Measurements from ENCODE around the gene PRTFDC1. TPM values are rescaled to one million over a fixed set of nuclear protein-coding genes. Genes with fewer than 3 reads are reported as not detected.

Gene PRTFDC1
- polyA plus RNA-seq, 1 donor (not counting 4 experiments of a cell fraction or from before 2014, with no cell fraction given), result 2.2 TPM

- dilution Hi-C loops (cut with MboI; ENCODE audit: extremely low pct_ligation_motif_present, low sequenced_read_pairs), result no loop called here
- TF ChIP-seq CTCF (optimal IDR thresholded peaks at IDR 0.05 in 1 of 3, IDR thresholded peaks at IDR 0.05 in 1 of 3, conservative IDR thresholded peaks at IDR 0.05 in 1 of 3; ENCODE audit: extremely low read depth in 1 of 3, insufficient read depth in 2 of 3, low read length in 3 of 3), result no peak
- no peak for TF ChIP-seq EZH2 (IDR thresholded peaks at IDR 0.05; ENCODE audit: low read length)
- DNase-seq (ENCODE audit: low read depth, low spot score) (no peak), FAIRE-seq (no peak)
- Histone ChIP-seq H3K4me1 (ENCODE audit: control insufficient read depth, extremely low read depth, insufficient read depth, low read length) (no peaks in the 10 kb centered on the region), H2AFZ (ENCODE audit: control insufficient read depth, low read length) (no peak overlapping the region), H3K9me3 (ENCODE audit: control insufficient read depth, low read depth, low read length) (no peaks in the 10 kb centered on the region), H3K27ac (ENCODE audit: control insufficient read depth, insufficient read depth, low read length) (no peak overlapping the region), H3K4me3 (ENCODE audit: control insufficient read depth in 2 of 3, extremely low read depth in 1 of 3, insufficient read depth in 2 of 3, low read depth in 1 of 3, low read length in 3 of 3) (no peak overlapping the region), H4K20me1 (ENCODE audit: control insufficient read depth, extremely low read depth, insufficient read depth, low read length) (no peaks in the 10 kb centered on the region), H3K4me2 (ENCODE audit: control insufficient read depth, extremely low read depth, insufficient read depth, low read depth, low read length) (no peak overlapping the region), H3K36me3 (ENCODE audit: control insufficient read depth in 2 of 2, extremely low read depth in 1 of 2, insufficient read depth in 2 of 2, low read length in 2 of 2) (no peaks in the 10 kb centered on the region), H3K9ac (ENCODE audit: control insufficient read depth, extremely low read depth, insufficient read depth, low read length) (no peak overlapping the region), H3K79me2 (ENCODE audit: control insufficient read depth, insufficient read depth, low read length) (no peaks in the 10 kb centered on the region), H3K27me3 (ENCODE audit: control insufficient read depth, extremely low read depth, insufficient read depth, low read length) (no peaks in the 10 kb centered on the region), H3K9me1 (ENCODE audit: control insufficient read depth, extremely low read depth, insufficient read depth, low read length) (no peaks in the 10 kb centered on the region)
Measured at GRCh38 chr10:24981161-24981710, 28.8 kb upstream of the PRTFDC1 start.

- dilution Hi-C loops (cut with MboI; ENCODE audit: extremely low pct_ligation_motif_present, low sequenced_read_pairs), result no loop called here
- Histone ChIP-seq H3K4me3 (ENCODE audit: control insufficient read depth in 2 of 3, extremely low read depth in 1 of 3, insufficient read depth in 2 of 3, low read depth in 1 of 3, low read length in 3 of 3) (no peak overlapping the region), H3K36me3 (ENCODE audit: control insufficient read depth in 2 of 2, extremely low read depth in 1 of 2, insufficient read depth in 2 of 2, low read length in 2 of 2) (no peaks in the 10 kb centered on the region), H3K27me3 (ENCODE audit: control insufficient read depth, extremely low read depth, insufficient read depth, low read length) (no peaks in the 10 kb centered on the region), H3K4me2 (ENCODE audit: control insufficient read depth, extremely low read depth, insufficient read depth, low read depth, low read length) (no peak overlapping the region), H2AFZ (ENCODE audit: control insufficient read depth, low read length) (no peak overlapping the region), H4K20me1 (ENCODE audit: control insufficient read depth, extremely low read depth, insufficient read depth, low read length) (no peaks in the 10 kb centered on the region), H3K9me1 (ENCODE audit: control insufficient read depth, extremely low read depth, insufficient read depth, low read length) (no peaks in the 10 kb centered on the region), H3K27ac (ENCODE audit: control insufficient read depth, insufficient read depth, low read length) (no peak overlapping the region), H3K4me1 (ENCODE audit: control insufficient read depth, extremely low read depth, insufficient read depth, low read length) (no peaks in the 10 kb centered on the region), H3K9me3 (ENCODE audit: control insufficient read depth, low read depth, low read length) (no peaks in the 10 kb centered on the region), H3K9ac (ENCODE audit: control insufficient read depth, extremely low read depth, insufficient read depth, low read length) (no peak overlapping the region), H3K79me2 (ENCODE audit: control insufficient read depth, insufficient read depth, low read length) (no peaks in the 10 kb centered on the region)
- no peak for TF ChIP-seq EZH2 (IDR thresholded peaks at IDR 0.05; ENCODE audit: low read length)
- FAIRE-seq, result no peak
- no peak for DNase-seq (ENCODE audit: low read depth, low spot score)
Measured at GRCh38 chr10:24979685-24980084, 27.3 kb upstream of the PRTFDC1 start.

GRCh38 chr10:24974976-24975375 lies 22.6 kb upstream of the PRTFDC1 start:
- H4K20me1 ChIP-seq (ENCODE audit: control insufficient read depth, extremely low read depth, insufficient read depth, low read length), result no peaks in the 10 kb centered on the region
- H3K9me3 ChIP-seq (ENCODE audit: control insufficient read depth, low read depth, low read length), result no peaks in the 10 kb centered on the region
- no peaks in the 10 kb centered on the region for H3K79me2 ChIP-seq (ENCODE audit: control insufficient read depth, insufficient read depth, low read length)
- no peak for TF ChIP-seq EZH2 (IDR thresholded peaks at IDR 0.05; ENCODE audit: low read length)
- no peak for TF ChIP-seq CTCF (optimal IDR thresholded peaks at IDR 0.05 in 1 of 3, IDR thresholded peaks at IDR 0.05 in 1 of 3, conservative IDR thresholded peaks at IDR 0.05 in 1 of 3; ENCODE audit: extremely low read depth in 1 of 3, insufficient read depth in 2 of 3, low read length in 3 of 3)
- no peak overlapping the region for H3K9ac ChIP-seq (ENCODE audit: control insufficient read depth, extremely low read depth, insufficient read depth, low read length)
- H3K27ac ChIP-seq (ENCODE audit: control insufficient read depth, insufficient read depth, low read length), result no peak overlapping the region
- DNase-seq (ENCODE audit: low read depth, low spot score) (no peak), FAIRE-seq (no peak)
- H3K4me3 ChIP-seq (ENCODE audit: control insufficient read depth in 2 of 3, extremely low read depth in 1 of 3, insufficient read depth in 2 of 3, low read depth in 1 of 3, low read length in 3 of 3), result no peak overlapping the region
- H2AFZ ChIP-seq (ENCODE audit: control insufficient read depth, low read length), result no peak overlapping the region
- no peaks in the 10 kb centered on the region for H3K36me3 ChIP-seq (ENCODE audit: control insufficient read depth in 2 of 2, extremely low read depth in 1 of 2, insufficient read depth in 2 of 2, low read length in 2 of 2)
- H3K4me1 ChIP-seq (ENCODE audit: control insufficient read depth, extremely low read depth, insufficient read depth, low read length), result no peaks in the 10 kb centered on the region
- H3K27me3 ChIP-seq (ENCODE audit: control insufficient read depth, extremely low read depth, insufficient read depth, low read length), result no peaks in the 10 kb centered on the region
- dilution Hi-C loops (cut with MboI; ENCODE audit: extremely low pct_ligation_motif_present, low sequenced_read_pairs), result no loop called here
- H3K9me1 ChIP-seq (ENCODE audit: control insufficient read depth, extremely low read depth, insufficient read depth, low read length), result no peaks in the 10 kb centered on the region
- H3K4me2 ChIP-seq (ENCODE audit: control insufficient read depth, extremely low read depth, insufficient read depth, low read depth, low read length), result no peak overlapping the region
